SK-N-SH (cell line): ENCODE data around the gene EGLN3.

Source experiments
- CTCF ChIP-seq: fragments of 200-600 bp; sonication (generic); IDR thresholded peaks from 2 replicates; pipeline ENCODE4 v1.6.1; 2017; ENCODE audit warnings: antibody characterized with exemption, mild to moderate bottlenecking, moderate library complexity
- EZH2phosphoT487 ChIP-seq: fragments of 200-600 bp; sonication (generic); IDR thresholded peaks from 2 replicates; pipeline ENCODE4 v1.6.1; 2017; ENCODE audit warnings: low read depth, mixed run types, mild to moderate bottlenecking, antibody characterized with exemption, moderate library complexity, borderline replicate concordance
- POLR2AphosphoS5 ChIP-seq: IDR thresholded peaks from 2 replicates; pipeline ENCODE4 v1.6.1; 2012; ENCODE audit warnings: low read depth, low read length
- REST ChIP-seq: IDR thresholded peaks from 2 replicates; pipeline ENCODE4 v1.6.1; 2012; ENCODE audit warnings: mild to moderate bottlenecking, low read depth, low read length, moderate library complexity
- RFX5 ChIP-seq: IDR thresholded peaks from 2 replicates; pipeline ENCODE4 v1.6.1; 2012; ENCODE audit warnings: mild to moderate bottlenecking, improper control_type of control experiment, low read length
- TEAD4 ChIP-seq: IDR thresholded peaks from 2 replicates; pipeline ENCODE4 v1.4.0; 2012; ENCODE audit warnings: mild to moderate bottlenecking, borderline replicate concordance; ENCODE audit not compliant: insufficient read depth

- TF ChIP-seq TEAD4 (no peak), REST (no peak), POLR2AphosphoS5 (no peak), CTCF (no peak), RFX5 (no peak), EZH2phosphoT487 (no peak)
Observed at GRCh38 chr14:33948869-33949408, 1.9 kb downstream of the EGLN3 start.
